Activated T-helper 17 cell treated with anti-CD3 and anti-CD28 coated beads, Interleukin-2, amount 50 U/mL, for 72 hours (primary cell): ENCODE results near the gene LRCOL1. TPM values are rescaled to one million over a fixed set of nuclear protein-coding genes. Genes with fewer than 3 reads are reported as not detected.

Experiments used
- ATAC-seq: fragments of 150-1000 bp; cut with Tn5 transposase; replicated peaks from 2 replicates; pipeline ENCODE4 v1.10.0; 2021; ENCODE audit warnings: mild to moderate bottlenecking, moderate library complexity
- H3K27ac Mint-ChIP-seq: one replicate; pipeline ENCODE4 v1.8.0; 2022; ENCODE audit warnings: mixed read lengths
- H3K27me3 Mint-ChIP-seq: one replicate; pipeline ENCODE4 v1.8.0; 2022; ENCODE audit warnings: mixed read lengths
- H3K36me3 Mint-ChIP-seq: one replicate; pipeline ENCODE4 v1.8.0; 2022; ENCODE audit warnings: low read depth, mild to moderate bottlenecking, mixed read lengths
- H3K4me1 Mint-ChIP-seq: one replicate; pipeline ENCODE4 v1.8.0; 2022; ENCODE audit warnings: mixed read lengths
- H3K4me3 Mint-ChIP-seq: one replicate; pipeline ENCODE4 v1.8.0; 2022; ENCODE audit warnings: mild to moderate bottlenecking, mixed read lengths
- H3K9me3 Mint-ChIP-seq: one replicate; pipeline ENCODE4 v1.8.0; 2022; ENCODE audit warnings: mixed read lengths
- total RNA-seq, 2 donors: library from RNA; stranded (reverse); gene quantifications; one replicate each; pipeline ENCODE4 v1.2.3, GENCODE V29; 2022

Gene LRCOL1
- total RNA-seq, 2 donors from 2014 or later: not detected

- no peak for ATAC-seq
- Mint-ChIP-seq H3K4me1 (no peaks in the 10 kb centered on the region), H3K4me3 (no peak overlapping the region), H3K27me3 (no peaks in the 10 kb centered on the region), H3K27ac (no peak overlapping the region), H3K9me3 (no peaks in the 10 kb centered on the region), H3K36me3 (no peaks in the 10 kb centered on the region)
These were observed 54.2 kb downstream of the LRCOL1 start for GRCh38 chr12:132556216-132556615.

- no peak overlapping the region for H3K27ac Mint-ChIP-seq
- no peaks in the 10 kb centered on the region for H3K4me1 Mint-ChIP-seq
- H3K36me3 Mint-ChIP-seq: no peaks in the 10 kb centered on the region
- ATAC-seq: no peak
- no peaks in the 10 kb centered on the region for H3K27me3 Mint-ChIP-seq
- H3K9me3 Mint-ChIP-seq: no peaks in the 10 kb centered on the region
- H3K4me3 Mint-ChIP-seq: no peak overlapping the region
These were observed 54.7 kb downstream of the LRCOL1 start for GRCh38 chr12:132555686-132556085.

- Mint-ChIP-seq H3K27ac (no peak overlapping the region), H3K4me3 (no peak overlapping the region), H3K9me3 (no peaks in the 10 kb centered on the region), H3K27me3 (no peaks in the 10 kb centered on the region), H3K4me1 (no peaks in the 10 kb centered on the region), H3K36me3 (no peaks in the 10 kb centered on the region)
- ATAC-seq: no peak
These were observed 55.3 kb downstream of the LRCOL1 start for GRCh38 chr12:132554845-132555630.

Other genes with a start within 250 kb of the LRCOL1 start
- gene FBRSL1, start 120.4 kb downstream of the LRCOL1 start, total RNA-seq: 10 to 100 TPM; 34.7 to 38.7 TPM
- gene P2RX2, start 8.2 kb upstream of the LRCOL1 start, total RNA-seq: not detected
- 100 to 1,000 TPM; 125 to 154 TPM for gene POLE, start 76.8 kb upstream of the LRCOL1 start, total RNA-seq
- gene PXMP2, start 77.0 kb upstream of the LRCOL1 start, total RNA-seq: 1 to 10 TPM; 7.1 to 8.1 TPM
- 10 to 100 TPM; 38.4 to 94.7 TPM for gene PGAM5, start 100.3 kb upstream of the LRCOL1 start, total RNA-seq
- 100 to 1,000 TPM; 118 to 160 TPM for gene ANKLE2, start 151.2 kb upstream of the LRCOL1 start, total RNA-seq
- gene GOLGA3, start 218.3 kb upstream of the LRCOL1 start, total RNA-seq: 10 to 100 TPM; 51.8 to 56.8 TPM